ENCODE measurements around the gene FOXE1. TPM values are rescaled to one million over a fixed set of nuclear protein-coding genes. Genes with fewer than 3 reads are reported as not detected.

The FOXE1 gene
- total and polyA plus RNA-seq, 8 donors, result 0.03 to 0.16 (median 0.08) TPM; not detected in 1

GRCh38 chr9:97808972-97809371 is 44.1 kb upstream of the FOXE1 start:
- DNase-seq (no peak), FAIRE-seq (no peak), ATAC-seq (peak; percentile 51 to 75 (median 66))
- no peak overlapping the region for H3K27ac ChIP-seq
- H3K9me3 ChIP-seq, result peaks cover 0 to 3% (median 0%) of the 10 kb centered on the region in 4 donors
- intact Hi-C loops (cut with DNase I), result no loop called here
- no peaks in the 10 kb centered on the region for H3K36me3 ChIP-seq
- no peaks in the 10 kb centered on the region for H3K4me1 ChIP-seq
- TF ChIP-seq CTCF (IDR thresholded peaks at IDR 0.05), result no peak
- H3K4me3 ChIP-seq, result no peak overlapping the region
- H3K27me3 ChIP-seq, result no peaks in the 10 kb centered on the region
- WGBS, 2 donors, result 42 to 46% methylated on average over 2 of the region's 2 CpGs

DNA sequence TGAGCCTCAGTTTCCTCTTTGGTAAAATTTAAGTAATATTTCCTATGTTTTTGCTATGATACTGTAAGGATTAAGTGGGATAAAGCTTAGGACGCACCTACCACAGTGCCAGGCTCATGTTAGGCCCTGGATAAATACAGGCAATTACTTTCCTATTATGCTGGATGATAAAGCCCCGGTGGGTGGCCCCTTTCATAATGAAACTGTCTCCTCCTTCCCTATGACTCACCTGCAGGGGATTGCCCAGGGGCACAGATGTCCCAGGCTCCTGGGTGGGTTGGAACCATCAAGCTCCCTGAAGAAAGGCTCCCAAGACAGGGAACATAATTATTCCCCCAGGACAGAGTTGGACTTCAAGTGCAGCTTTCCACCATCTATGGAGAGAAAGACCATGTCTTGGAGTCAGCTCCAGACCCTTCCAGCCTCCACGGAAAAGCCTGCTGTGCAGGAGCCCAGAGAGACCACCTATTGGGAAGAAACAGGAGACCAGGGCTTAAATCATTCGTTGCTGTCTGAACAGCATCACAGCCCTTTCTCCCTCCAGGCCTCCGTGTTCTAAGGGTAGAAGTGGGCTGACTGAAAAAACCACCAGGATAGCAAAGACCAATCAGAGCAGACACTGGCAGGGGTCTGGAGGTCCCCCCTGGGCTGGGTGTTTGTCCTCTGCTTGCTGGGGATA is 43.2 kb upstream of the FOXE1 start:
- DNase-seq (no peak), FAIRE-seq (no peak), ATAC-seq (peak in 1 of 4 donors; percentile 62)
- no peak overlapping the region for H3K4me3 ChIP-seq
- no peaks in the 10 kb centered on the region for H3K27me3 ChIP-seq
- no peak overlapping the region for H3K27ac ChIP-seq
- intact Hi-C loops (cut with DNase I), result no loop called here
- peaks cover 0 to 3% (median 0%) of the 10 kb centered on the region in 4 donors for H3K9me3 ChIP-seq
- H3K36me3 ChIP-seq, result no peaks in the 10 kb centered on the region
- no peaks in the 10 kb centered on the region for H3K4me1 ChIP-seq
- WGBS, 2 donors, result 76 to 88% methylated on average over 5 of the region's 5 CpGs
- no peak for TF ChIP-seq CTCF (IDR thresholded peaks at IDR 0.05)

DNA sequence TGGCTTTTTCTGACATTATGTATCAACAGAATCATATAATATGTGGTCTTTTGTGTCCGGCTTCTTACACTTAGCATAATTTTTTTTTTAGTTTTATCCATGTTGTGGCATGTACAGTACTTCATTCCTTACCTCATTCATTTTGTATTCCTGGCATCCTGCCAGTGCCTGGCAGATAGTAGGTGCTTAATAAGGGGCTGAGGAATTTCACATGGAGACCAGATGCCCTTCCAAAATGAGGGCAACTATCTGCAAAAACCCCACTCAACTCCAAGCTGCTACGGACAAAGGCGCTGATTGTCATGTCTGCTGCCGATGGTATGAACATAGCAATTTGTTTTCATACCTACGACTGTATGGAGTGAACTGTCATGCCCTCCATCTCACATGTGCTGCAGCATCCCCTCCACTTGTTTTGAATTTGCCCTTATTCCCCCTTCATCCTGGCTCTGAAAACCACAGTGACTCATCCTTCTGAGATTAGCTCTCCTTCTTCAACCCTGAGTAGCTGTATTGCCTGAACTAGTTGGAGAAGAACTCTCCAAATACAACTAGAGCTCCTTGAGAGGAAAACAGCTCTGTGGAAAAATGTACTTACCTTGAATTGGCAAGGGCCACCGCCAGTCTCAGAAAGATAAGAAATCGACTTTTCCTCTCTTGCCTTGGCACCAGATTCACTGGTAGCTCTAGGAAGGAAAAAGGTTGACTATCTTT is 41.3 kb upstream of the FOXE1 start:
- H3K4me1 ChIP-seq, result no peaks in the 10 kb centered on the region
- H3K9me3 ChIP-seq, result peaks cover 0 to 3% (median 0%) of the 10 kb centered on the region in 4 donors
- DNase-seq (no peak), FAIRE-seq (no peak), ATAC-seq (peak in 1 of 4 donors; percentile 48)
- H3K27me3 ChIP-seq, result no peaks in the 10 kb centered on the region
- no peaks in the 10 kb centered on the region for H3K36me3 ChIP-seq
- intact Hi-C loops (cut with DNase I), result no loop called here
- H3K27ac ChIP-seq, result no peak overlapping the region
- no peak overlapping the region for H3K4me3 ChIP-seq
- 51 to 60% methylated on average over 7 of the region's 7 CpGs for WGBS, 2 donors
- no peak for TF ChIP-seq CTCF (IDR thresholded peaks at IDR 0.05)

DNA sequence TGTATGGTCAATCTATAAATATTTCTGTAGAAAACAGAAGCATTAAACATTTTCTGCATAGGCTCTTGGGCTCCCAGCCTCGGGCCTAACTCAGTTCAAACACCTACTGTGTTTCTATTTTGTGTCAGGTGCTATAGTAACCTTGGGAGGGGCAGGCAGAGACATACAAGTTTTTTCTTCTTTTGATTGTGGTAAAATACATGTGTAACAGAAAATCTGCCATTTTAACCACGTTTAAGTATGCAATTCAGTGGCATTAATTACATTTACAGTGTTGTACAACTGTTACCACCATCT is 40.8 kb upstream of the FOXE1 start:
- whole genome bisulfite sequencing, 2 donors, result 25 to 31% methylated on average over 2 of the region's 2 CpGs
- Histone ChIP-seq H3K27ac (no peak overlapping the region), H3K4me1 (no peaks in the 10 kb centered on the region), H3K9me3 (peaks cover 0 to 3% (median 0%) of the 10 kb centered on the region in 4 donors), H3K36me3 (no peaks in the 10 kb centered on the region), H3K4me3 (no peak overlapping the region), H3K27me3 (no peaks in the 10 kb centered on the region)
- no peak for TF ChIP-seq CTCF (IDR thresholded peaks at IDR 0.05)
- FAIRE-seq (no peak), DNase-seq (no peak), ATAC-seq (no peak)
- intact Hi-C loops (cut with DNase I), result no loop called here

DNA sequence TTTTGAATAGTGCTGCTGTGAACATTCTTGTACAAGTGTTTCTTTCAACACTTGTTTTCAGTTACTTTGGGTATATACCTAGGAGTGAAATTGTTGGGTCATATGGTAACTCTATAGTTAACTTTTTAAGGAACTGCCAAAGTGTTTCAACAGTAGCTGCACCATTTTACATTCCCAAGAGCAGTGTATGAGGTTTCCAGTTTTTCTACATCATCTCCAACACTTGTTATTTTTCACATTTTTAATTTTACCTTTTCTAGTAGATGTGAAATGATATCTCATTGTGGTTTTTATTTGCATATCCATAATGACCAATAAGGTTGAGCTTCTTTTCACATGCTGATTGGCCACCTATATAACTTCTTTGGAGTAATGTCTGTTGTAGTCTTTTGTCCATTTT is 40.0 kb upstream of the FOXE1 start:
- ATAC-seq, result no peak
- peaks cover 0 to 3% (median 0%) of the 10 kb centered on the region in 4 donors for H3K9me3 ChIP-seq
- H3K27ac ChIP-seq, result no peak overlapping the region
- no peak for TF ChIP-seq CTCF (IDR thresholded peaks at IDR 0.05)
- no peaks in the 10 kb centered on the region for H3K36me3 ChIP-seq
- no peak overlapping the region for H3K4me3 ChIP-seq
- no peaks in the 10 kb centered on the region for H3K4me1 ChIP-seq
- no peaks in the 10 kb centered on the region for H3K27me3 ChIP-seq
- intact Hi-C loops (cut with DNase I), result no loop called here
- no peak for FAIRE-seq
- DNase-seq, result no peak
